ENCODE data around the gene WNT1. TPM values are rescaled to one million over a fixed set of nuclear protein-coding genes. Genes with fewer than 3 reads are reported as not detected.

Gene WNT1
- total RNA-seq, 1 experiment from 2014 or later: not detected

DNA sequence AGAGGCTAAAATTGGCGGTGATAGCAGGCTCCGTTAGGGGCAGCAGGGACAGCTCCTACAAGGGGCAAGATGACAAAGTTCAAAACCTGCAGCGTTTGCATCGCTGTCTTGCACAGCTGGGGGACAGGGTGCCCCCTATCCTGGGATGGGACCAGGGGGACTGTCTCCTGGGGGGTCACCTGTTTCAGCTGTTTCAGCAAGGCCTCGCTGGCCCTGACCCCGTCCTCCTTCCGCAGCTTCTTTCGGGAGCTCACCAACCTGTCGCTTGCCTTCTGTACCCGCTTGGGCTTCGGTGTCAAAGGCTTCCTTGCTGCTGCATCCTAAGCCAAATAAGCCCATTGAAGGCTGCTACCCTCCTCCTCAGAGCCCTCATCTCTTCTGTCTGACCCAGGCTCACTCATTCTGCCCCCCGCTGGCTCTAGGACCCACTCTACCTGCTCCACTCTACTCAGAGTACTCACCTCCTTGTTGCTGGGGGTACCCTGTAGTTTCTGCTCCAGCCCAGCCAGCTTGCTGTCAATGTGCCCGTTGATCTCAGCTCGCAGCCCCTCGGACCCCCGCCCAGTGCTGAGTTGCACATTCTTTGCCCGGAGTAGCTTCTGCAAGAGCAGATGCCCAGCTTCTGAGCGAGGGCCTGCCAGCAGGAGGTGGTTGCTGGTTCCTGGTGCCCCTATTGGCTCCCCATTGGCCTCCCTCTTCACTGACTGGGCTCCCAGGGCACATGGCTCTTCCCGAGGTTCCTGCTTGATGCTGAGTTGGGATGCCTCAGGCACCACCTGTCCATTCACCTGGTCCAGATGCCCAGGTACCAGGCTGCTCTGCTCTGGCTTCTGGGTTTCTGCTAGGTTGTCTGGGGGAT, 52.8 kb downstream of the WNT1 start:
- Histone ChIP-seq H2BK120ac (ENCODE audit: low read depth, low read length, poor library complexity, severe bottlenecking) (no peak overlapping the region), H3K27me3 (ENCODE audit: insufficient read depth, low read length) (no peaks in the 10 kb centered on the region), H3K79me1 (ENCODE audit: insufficient read depth, low read depth, low read length, poor library complexity, severe bottlenecking) (no peaks in the 10 kb centered on the region), H3K9ac (ENCODE audit: extremely low read depth, insufficient read length, low read length) (no peak overlapping the region), H4K8ac (replicated peaks; ENCODE audit: insufficient read length, low read depth, low read length) (no peak overlapping the region), H4K20me1 (ENCODE audit: control insufficient read depth, insufficient read depth, insufficient read length) (no peaks in the 10 kb centered on the region), H3K9me3 (ENCODE audit: control insufficient read depth, low read depth, low read length) (no peaks in the 10 kb centered on the region), H3K27ac (ENCODE audit: insufficient read length, low read depth, low read length) (no peak overlapping the region), H2BK5ac (ENCODE audit: insufficient read length, low read length) (no peak overlapping the region), H2BK15ac (ENCODE audit: low read depth, low read length) (no peak overlapping the region), H2BK20ac (ENCODE audit: low read depth, low read length, poor library complexity, severe bottlenecking) (no peak overlapping the region), H3K23me2 (ENCODE audit: insufficient read length, low read depth, low read length, poor library complexity, severe bottlenecking) (no peaks in the 10 kb centered on the region), H2BK12ac (ENCODE audit: insufficient read length, low read depth, low read length) (no peak overlapping the region), H3K14ac (ENCODE audit: insufficient read depth, low read length) (no peak overlapping the region), H3K79me2 (ENCODE audit: insufficient read depth, low read length) (no peaks in the 10 kb centered on the region), H3K18ac (ENCODE audit: insufficient read length, low read depth, low read length) (no peak overlapping the region), H4K5ac (ENCODE audit: insufficient read length, low read depth, low read length) (no peak overlapping the region), H4K91ac (ENCODE audit: insufficient read length, low read depth, low read length) (no peak overlapping the region), H3K23ac (ENCODE audit: insufficient read length, low read depth, low read length) (no peak overlapping the region), H3T11ph (ENCODE audit: low read length) (no peak overlapping the region), H2AK5ac (ENCODE audit: insufficient read length, low read length) (no peak overlapping the region), H3K4me1 (ENCODE audit: insufficient read depth, low read length) (no peaks in the 10 kb centered on the region), H3K56ac (ENCODE audit: insufficient read length, low read depth, low read length) (no peak overlapping the region), H3K4ac (ENCODE audit: low read depth, low read length) (no peak overlapping the region), H3K4me2 (ENCODE audit: insufficient read depth, insufficient read length, low read length) (no peak overlapping the region), H2AFZ (ENCODE audit: low read length) (no peak overlapping the region)
- TF ChIP-seq, protein P1, sequence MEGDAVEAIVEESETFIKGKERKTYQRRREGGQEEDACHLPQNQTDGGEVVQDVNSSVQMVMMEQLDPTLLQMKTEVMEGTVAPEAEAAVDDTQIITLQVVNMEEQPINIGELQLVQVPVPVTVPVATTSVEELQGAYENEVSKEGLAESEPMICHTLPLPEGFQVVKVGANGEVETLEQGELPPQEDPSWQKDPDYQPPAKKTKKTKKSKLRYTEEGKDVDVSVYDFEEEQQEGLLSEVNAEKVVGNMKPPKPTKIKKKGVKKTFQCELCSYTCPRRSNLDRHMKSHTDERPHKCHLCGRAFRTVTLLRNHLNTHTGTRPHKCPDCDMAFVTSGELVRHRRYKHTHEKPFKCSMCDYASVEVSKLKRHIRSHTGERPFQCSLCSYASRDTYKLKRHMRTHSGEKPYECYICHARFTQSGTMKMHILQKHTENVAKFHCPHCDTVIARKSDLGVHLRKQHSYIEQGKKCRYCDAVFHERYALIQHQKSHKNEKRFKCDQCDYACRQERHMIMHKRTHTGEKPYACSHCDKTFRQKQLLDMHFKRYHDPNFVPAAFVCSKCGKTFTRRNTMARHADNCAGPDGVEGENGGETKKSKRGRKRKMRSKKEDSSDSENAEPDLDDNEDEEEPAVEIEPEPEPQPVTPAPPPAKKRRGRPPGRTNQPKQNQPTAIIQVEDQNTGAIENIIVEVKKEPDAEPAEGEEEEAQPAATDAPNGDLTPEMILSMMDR (conservative IDR thresholded peaks at IDR 0.05): no peak
- peak overlapping the region in 1 of 3 experiments; percentile 48; a peak in 2 of 7 replicates for H3K27ac Mint-ChIP-seq
- WGBS (ENCODE audit: extremely low coverage, insufficient read length, low lambda C conversion rate): no CpG with 5 or more reads among the region's 19 CpGs
- no peak overlapping the region for H3K4me3 Mint-ChIP-seq
- H3K36me3 Mint-ChIP-seq (ENCODE audit: insufficient read depth in 1 of 3, low read depth in 3 of 3): peaks cover 41 to 92% (median 89%) of the 10 kb centered on the region in 3 experiments; a peak in 6 of 7 replicates
- H3K4me1 Mint-ChIP-seq: no peaks in the 10 kb centered on the region
- no peaks in the 10 kb centered on the region for H3K9me3 Mint-ChIP-seq
- DNase-seq: no peak
- no peaks in the 10 kb centered on the region; the same call in 1 of the 2 replicates for H3K27me3 Mint-ChIP-seq (ENCODE audit: low read depth)

Measured in H9 (cell line).